Measurements from ENCODE around the gene KRT5. TPM values are rescaled to one million over a fixed set of nuclear protein-coding genes. Genes with fewer than 3 reads are reported as not detected.
A peak's percentile ranks its signal among the peaks of the same experiment; 100 is the strongest.

KRT5 gene
- total RNA-seq, 6 experiments from 2014 or later: not detected

- peaks cover 79% of the 10 kb centered on the region for H3K27me3 Mint-ChIP-seq (ENCODE audit: insufficient read depth)
- no peaks in the 10 kb centered on the region for H3K9me3 Mint-ChIP-seq
- TF ChIP-seq, protein P1, sequence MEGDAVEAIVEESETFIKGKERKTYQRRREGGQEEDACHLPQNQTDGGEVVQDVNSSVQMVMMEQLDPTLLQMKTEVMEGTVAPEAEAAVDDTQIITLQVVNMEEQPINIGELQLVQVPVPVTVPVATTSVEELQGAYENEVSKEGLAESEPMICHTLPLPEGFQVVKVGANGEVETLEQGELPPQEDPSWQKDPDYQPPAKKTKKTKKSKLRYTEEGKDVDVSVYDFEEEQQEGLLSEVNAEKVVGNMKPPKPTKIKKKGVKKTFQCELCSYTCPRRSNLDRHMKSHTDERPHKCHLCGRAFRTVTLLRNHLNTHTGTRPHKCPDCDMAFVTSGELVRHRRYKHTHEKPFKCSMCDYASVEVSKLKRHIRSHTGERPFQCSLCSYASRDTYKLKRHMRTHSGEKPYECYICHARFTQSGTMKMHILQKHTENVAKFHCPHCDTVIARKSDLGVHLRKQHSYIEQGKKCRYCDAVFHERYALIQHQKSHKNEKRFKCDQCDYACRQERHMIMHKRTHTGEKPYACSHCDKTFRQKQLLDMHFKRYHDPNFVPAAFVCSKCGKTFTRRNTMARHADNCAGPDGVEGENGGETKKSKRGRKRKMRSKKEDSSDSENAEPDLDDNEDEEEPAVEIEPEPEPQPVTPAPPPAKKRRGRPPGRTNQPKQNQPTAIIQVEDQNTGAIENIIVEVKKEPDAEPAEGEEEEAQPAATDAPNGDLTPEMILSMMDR (IDR thresholded peaks at IDR 0.05): no peak
- H3K36me3 Mint-ChIP-seq (ENCODE audit: low read depth): no peaks in the 10 kb centered on the region
- DNase-seq: no peak
- no peak overlapping the region for H3K27ac Mint-ChIP-seq
- H3K4me1 Mint-ChIP-seq (ENCODE audit: low read depth): no peaks in the 10 kb centered on the region
- no peak overlapping the region for H3K4me3 Mint-ChIP-seq
Measured at GRCh38 chr12:52552055-52552454, 31.9 kb upstream of the KRT5 start.

- Mint-ChIP-seq H3K27me3 (ENCODE audit: insufficient read depth) (peaks cover 78% of the 10 kb centered on the region), H3K27ac (no peak overlapping the region), H3K4me1 (ENCODE audit: low read depth) (no peaks in the 10 kb centered on the region), H3K4me3 (no peak overlapping the region), H3K9me3 (no peaks in the 10 kb centered on the region), H3K36me3 (ENCODE audit: low read depth) (no peaks in the 10 kb centered on the region)
- DNase-seq: no peak
- TF ChIP-seq, protein P1 (IDR thresholded peaks at IDR 0.05): no peak
Measured at GRCh38 chr12:52551216-52551865, 31.1 kb upstream of the KRT5 start.

- H3K27ac Mint-ChIP-seq: no peak overlapping the region
- no peaks in the 10 kb centered on the region for H3K9me3 Mint-ChIP-seq
- peaks cover 47% of the 10 kb centered on the region for H3K27me3 Mint-ChIP-seq (ENCODE audit: insufficient read depth)
- H3K4me1 Mint-ChIP-seq (ENCODE audit: low read depth): no peaks in the 10 kb centered on the region; the same call in 1 of the 2 replicates
- H3K4me3 Mint-ChIP-seq: no peak overlapping the region
- TF ChIP-seq, protein P1 (IDR thresholded peaks at IDR 0.05): no peak
- DNase-seq: no peak
- no peaks in the 10 kb centered on the region for H3K36me3 Mint-ChIP-seq (ENCODE audit: low read depth)
Measured at GRCh38 chr12:52546126-52546525, 25.9 kb upstream of the KRT5 start.

GRCh38 chr12:52543985-52544883 is 24.0 kb upstream of the KRT5 start:
- Mint-ChIP-seq H3K9me3 (no peaks in the 10 kb centered on the region), H3K27me3 (ENCODE audit: insufficient read depth) (peaks cover 32% of the 10 kb centered on the region), H3K4me3 (no peak overlapping the region), H3K27ac (no peak overlapping the region), H3K36me3 (ENCODE audit: low read depth) (no peaks in the 10 kb centered on the region), H3K4me1 (ENCODE audit: low read depth) (peaks cover 5% of the 10 kb centered on the region)
- DNase-seq: peak; percentile 48
- TF ChIP-seq, protein P1 (IDR thresholded peaks at IDR 0.05): peak; percentile 46

GRCh38 chr12:52542785-52543318 is 22.7 kb upstream of the KRT5 start:
- no peaks in the 10 kb centered on the region for H3K36me3 Mint-ChIP-seq (ENCODE audit: low read depth)
- peaks cover 14% of the 10 kb centered on the region for H3K4me1 Mint-ChIP-seq (ENCODE audit: low read depth)
- H3K4me3 Mint-ChIP-seq: no peak overlapping the region
- no peak for DNase-seq
- H3K9me3 Mint-ChIP-seq: no peaks in the 10 kb centered on the region
- H3K27me3 Mint-ChIP-seq (ENCODE audit: insufficient read depth): peaks cover 29% of the 10 kb centered on the region
- TF ChIP-seq, protein P1 (IDR thresholded peaks at IDR 0.05): no peak
- H3K27ac Mint-ChIP-seq: no peak overlapping the region
